Testis (tissue), 2 donors: ENCODE measurements around the gene DHCR7.

Source experiments
- POLR2A ChIP-seq: fragments of 450-650 bp; IDR thresholded peaks from one replicate; pipeline ENCODE4 v1.6.1; 2017; ENCODE audit warnings: antibody characterized with exemption, mild to moderate bottlenecking, moderate library complexity
- TF ChIP-seq, protein P1 (sequence below), 3 experiments: fragments of 450-650 bp in 2 of 3; fragments of 200-600 bp in 1 of 3; sonication (generic) in 1 of 3; IDR thresholded peaks; one replicate each; pipeline ENCODE4 v1.5.1; 2016 to 2019; ENCODE audit warnings: antibody characterized with exemption in 3 of 3, mild to moderate bottlenecking in 2 of 3, moderate library complexity in 1 of 3

DNA sequence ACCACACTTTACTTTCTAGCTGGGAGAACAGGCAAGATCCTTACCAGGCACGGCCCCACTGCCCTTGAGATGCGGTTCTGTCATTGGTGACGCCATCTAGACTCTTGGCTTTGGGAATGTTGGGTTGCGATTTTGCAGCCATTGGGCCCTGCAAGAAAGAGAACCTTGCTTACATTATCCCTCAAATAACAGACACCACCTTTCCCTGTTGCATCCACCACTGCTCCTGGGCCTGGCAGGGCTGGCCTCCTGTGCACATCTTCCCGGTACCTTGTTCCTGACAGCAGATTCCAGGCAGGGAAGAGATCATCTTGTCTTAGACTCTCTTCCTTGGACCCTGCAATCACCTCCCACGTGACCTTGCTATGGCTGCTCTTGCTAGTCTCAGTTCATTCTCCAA is 3.4 kb downstream of the DHCR7 start:
- TF ChIP-seq POLR2A = no peak
- TF ChIP-seq, protein P1, sequence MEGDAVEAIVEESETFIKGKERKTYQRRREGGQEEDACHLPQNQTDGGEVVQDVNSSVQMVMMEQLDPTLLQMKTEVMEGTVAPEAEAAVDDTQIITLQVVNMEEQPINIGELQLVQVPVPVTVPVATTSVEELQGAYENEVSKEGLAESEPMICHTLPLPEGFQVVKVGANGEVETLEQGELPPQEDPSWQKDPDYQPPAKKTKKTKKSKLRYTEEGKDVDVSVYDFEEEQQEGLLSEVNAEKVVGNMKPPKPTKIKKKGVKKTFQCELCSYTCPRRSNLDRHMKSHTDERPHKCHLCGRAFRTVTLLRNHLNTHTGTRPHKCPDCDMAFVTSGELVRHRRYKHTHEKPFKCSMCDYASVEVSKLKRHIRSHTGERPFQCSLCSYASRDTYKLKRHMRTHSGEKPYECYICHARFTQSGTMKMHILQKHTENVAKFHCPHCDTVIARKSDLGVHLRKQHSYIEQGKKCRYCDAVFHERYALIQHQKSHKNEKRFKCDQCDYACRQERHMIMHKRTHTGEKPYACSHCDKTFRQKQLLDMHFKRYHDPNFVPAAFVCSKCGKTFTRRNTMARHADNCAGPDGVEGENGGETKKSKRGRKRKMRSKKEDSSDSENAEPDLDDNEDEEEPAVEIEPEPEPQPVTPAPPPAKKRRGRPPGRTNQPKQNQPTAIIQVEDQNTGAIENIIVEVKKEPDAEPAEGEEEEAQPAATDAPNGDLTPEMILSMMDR (IDR thresholded peaks at IDR 0.05) = no peak
